Measurements from ENCODE around the gene PCDH20. TPM values are rescaled to one million over a fixed set of nuclear protein-coding genes. Genes with fewer than 3 reads are reported as not detected.
"Not testable (repeated sequence)": the region's sequence is repeated elsewhere in the genome, so short reads cannot be mapped to it uniquely, and the experiment has no call there.

Gene PCDH20
- polyA plus RNA-seq (ENCODE audit: insufficient read length in 4 of 4): 1 to 10 TPM; 6.7 to 10.0 (median 8.9) TPM

- DNase-seq (ENCODE audit: low read depth in 4 of 4, low spot score in 3 of 4): no peak
Measured at GRCh38 chr13:61415749-61416148, at the start of gene PCDH20. TSS of gene PCDH20 (minus strand) at chr13:61415849. CDS start at chr13:61415158, 691 bp downstream.

- no peak for DNase-seq (ENCODE audit: low read depth in 4 of 4, low spot score in 3 of 4)
Measured at GRCh38 chr13:61463024-61463423, 47.4 kb upstream of the PCDH20 start.

GRCh38 chr13:61453121-61453520 is 37.5 kb upstream of the PCDH20 start:
- DNase-seq (ENCODE audit: low read depth in 4 of 4, low spot score in 3 of 4): no peak

- DNase-seq (ENCODE audit: low read depth in 4 of 4, low spot score in 3 of 4): no peak
Measured at GRCh38 chr13:61432029-61432428, 16.4 kb upstream of the PCDH20 start.

- DNase-seq (ENCODE audit: low read depth in 4 of 4, low spot score in 3 of 4): no peak
Measured at GRCh38 chr13:61423915-61424314, 8.3 kb upstream of the PCDH20 start.

GRCh38 chr13:61417086-61417570 is 1.5 kb upstream of the PCDH20 start:
- DNase-seq (ENCODE audit: low read depth in 4 of 4, low spot score in 3 of 4): no peak

- peak; percentile 53 to 72 (median 60) for DNase-seq (ENCODE audit: low read depth in 4 of 4, low spot score in 3 of 4)
Measured at GRCh38 chr13:61415058-61415721, 459 bp downstream of the PCDH20 start.

- DNase-seq (ENCODE audit: low read depth in 4 of 4, low spot score in 3 of 4): no peak
Measured at GRCh38 chr13:61414686-61415057, 977 bp downstream of the PCDH20 start.

GRCh38 chr13:61413572-61414535 is 1.8 kb downstream of the PCDH20 start:
- DNase-seq (ENCODE audit: low read depth in 4 of 4, low spot score in 3 of 4): no peak

GRCh38 chr13:61410669-61411297 is 4.9 kb downstream of the PCDH20 start:
- no peak for DNase-seq (ENCODE audit: low read depth in 4 of 4, low spot score in 3 of 4)

GRCh38 chr13:61410266-61410665 is 5.4 kb downstream of the PCDH20 start:
- DNase-seq (ENCODE audit: low read depth in 4 of 4, low spot score in 3 of 4): no peak

GRCh38 chr13:61408571-61408970 is 7.1 kb downstream of the PCDH20 start:
- DNase-seq (ENCODE audit: low read depth in 4 of 4, low spot score in 3 of 4): no peak

- DNase-seq (ENCODE audit: low read depth in 4 of 4, low spot score in 3 of 4): no peak
Measured at GRCh38 chr13:61406275-61406674, 9.4 kb downstream of the PCDH20 start.

- DNase-seq (ENCODE audit: low read depth in 4 of 4, low spot score in 3 of 4): no peak
Measured at GRCh38 chr13:61396121-61396520, 19.5 kb downstream of the PCDH20 start.

GRCh38 chr13:61391426-61391825 is 24.2 kb downstream of the PCDH20 start:
- DNase-seq (ENCODE audit: low read depth in 4 of 4, low spot score in 3 of 4): no peak

GRCh38 chr13:61387694-61388093 is 28.0 kb downstream of the PCDH20 start:
- no peak for DNase-seq (ENCODE audit: low read depth in 4 of 4, low spot score in 3 of 4)

GRCh38 chr13:61383111-61383510 is 32.5 kb downstream of the PCDH20 start:
- DNase-seq (ENCODE audit: low read depth in 4 of 4, low spot score in 3 of 4): no peak

- no peak for DNase-seq (ENCODE audit: low read depth in 4 of 4, low spot score in 3 of 4)
Measured at GRCh38 chr13:61370520-61370919, 45.1 kb downstream of the PCDH20 start.

- not testable (repeated sequence) for DNase-seq (ENCODE audit: low read depth in 4 of 4, low spot score in 3 of 4)
Measured at GRCh38 chr13:61364690-61365089, 51.0 kb downstream of the PCDH20 start.

- DNase-seq (ENCODE audit: low read depth in 4 of 4, low spot score in 3 of 4): no peak
Measured at GRCh38 chr13:61362522-61362921, 53.1 kb downstream of the PCDH20 start.
